ENCODE results near the gene LRRC8B. TPM values are rescaled to one million over a fixed set of nuclear protein-coding genes. Genes with fewer than 3 reads are reported as not detected.

LRRC8B gene
- total and polyA plus RNA-seq, 2 of the 13 experiments (the other 11 are each of a cell fraction or from before 2014, with no cell fraction given): 4.9 to 7.6 TPM

DNA sequence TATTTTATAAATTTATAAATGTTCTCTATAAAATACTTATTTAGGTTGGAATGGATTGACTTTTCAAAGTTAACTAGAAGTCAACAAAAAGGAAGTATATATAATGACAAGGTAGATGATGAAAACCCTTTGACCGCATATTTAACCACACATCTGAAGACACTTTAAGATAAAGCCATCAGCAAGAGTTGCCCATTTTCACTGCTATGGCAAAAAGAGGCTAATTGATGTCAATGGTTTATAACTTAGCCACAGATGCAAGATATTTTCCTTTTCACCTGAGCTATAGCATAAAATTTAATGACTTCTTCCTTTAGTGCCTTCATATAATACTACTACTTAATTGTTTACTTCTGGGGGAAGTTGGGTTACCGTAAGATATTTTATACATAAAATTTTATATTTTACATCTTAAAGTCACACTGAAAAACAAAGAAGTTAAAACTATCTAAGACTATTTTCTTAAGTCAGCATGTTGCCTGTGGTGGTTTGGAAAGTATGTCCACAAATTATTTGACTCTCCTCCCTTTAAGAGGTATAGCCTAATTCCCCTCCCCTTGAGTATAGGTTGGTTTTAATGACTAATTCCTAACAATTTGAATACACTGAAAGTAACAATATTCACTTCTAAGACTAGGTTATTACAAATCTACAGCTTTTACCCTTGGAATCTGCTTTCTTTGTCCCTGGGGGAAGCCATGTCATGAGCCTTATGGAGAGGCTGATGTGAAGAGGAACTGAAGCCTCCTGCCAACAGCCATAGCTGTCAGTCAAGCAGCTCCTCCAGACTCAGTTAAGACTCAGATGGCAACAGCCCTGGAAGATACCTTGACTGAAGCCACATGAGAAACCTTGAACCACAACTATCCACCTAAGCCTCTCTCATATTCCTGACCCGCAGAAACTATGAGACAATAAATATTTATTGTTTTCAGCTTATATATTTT lies 40.3 kb upstream of the LRRC8B start (continued):
- TF ChIP-seq, protein P1, sequence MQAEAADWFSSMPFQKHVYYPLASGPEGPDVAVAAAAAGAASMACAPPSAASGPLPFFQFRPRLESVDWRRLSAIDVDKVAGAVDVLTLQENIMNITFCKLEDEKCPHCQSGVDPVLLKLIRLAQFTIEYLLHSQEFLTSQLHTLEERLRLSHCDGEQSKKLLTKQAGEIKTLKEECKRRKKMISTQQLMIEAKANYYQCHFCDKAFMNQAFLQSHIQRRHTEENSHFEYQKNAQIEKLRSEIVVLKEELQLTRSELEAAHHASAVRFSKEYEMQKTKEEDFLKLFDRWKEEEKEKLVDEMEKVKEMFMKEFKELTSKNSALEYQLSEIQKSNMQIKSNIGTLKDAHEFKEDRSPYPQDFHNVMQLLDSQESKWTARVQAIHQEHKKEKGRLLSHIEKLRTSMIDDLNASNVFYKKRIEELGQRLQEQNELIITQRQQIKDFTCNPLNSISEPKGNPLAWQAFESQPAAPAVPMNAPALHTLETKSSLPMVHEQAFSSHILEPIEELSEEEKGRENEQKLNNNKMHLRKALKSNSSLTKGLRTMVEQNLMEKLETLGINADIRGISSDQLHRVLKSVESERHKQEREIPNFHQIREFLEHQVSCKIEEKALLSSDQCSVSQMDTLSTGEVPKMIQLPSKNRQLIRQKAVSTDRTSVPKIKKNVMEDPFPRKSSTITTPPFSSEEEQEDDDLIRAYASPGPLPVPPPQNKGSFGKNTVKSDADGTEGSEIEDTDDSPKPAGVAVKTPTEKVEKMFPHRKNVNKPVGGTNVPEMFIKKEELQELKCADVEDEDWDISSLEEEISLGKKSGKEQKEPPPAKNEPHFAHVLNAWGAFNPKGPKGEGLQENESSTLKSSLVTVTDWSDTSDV (CRISPR knock-in tag; IDR thresholded peaks at IDR 0.05): no peak
- TF ChIP-seq, protein P2, sequence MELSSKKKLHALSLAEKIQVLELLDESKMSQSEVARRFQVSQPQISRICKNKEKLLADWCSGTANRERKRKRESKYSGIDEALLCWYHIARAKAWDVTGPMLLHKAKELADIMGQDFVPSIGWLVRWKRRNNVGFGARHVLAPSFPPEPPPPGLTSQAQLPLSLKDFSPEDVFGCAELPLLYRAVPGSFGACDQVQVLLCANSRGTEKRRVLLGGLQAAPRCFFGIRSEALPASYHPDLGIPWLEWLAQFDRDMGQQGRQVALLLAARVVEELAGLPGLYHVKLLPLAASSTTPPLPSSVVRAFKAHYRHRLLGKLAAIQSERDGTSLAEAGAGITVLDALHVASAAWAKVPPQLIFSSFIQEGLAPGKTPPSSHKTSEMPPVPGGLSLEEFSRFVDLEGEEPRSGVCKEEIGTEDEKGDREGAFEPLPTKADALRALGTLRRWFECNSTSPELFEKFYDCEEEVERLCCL (CRISPR knock-in tag; IDR thresholded peaks at IDR 0.05; ENCODE audit: borderline replicate concordance): no peak

DNA sequence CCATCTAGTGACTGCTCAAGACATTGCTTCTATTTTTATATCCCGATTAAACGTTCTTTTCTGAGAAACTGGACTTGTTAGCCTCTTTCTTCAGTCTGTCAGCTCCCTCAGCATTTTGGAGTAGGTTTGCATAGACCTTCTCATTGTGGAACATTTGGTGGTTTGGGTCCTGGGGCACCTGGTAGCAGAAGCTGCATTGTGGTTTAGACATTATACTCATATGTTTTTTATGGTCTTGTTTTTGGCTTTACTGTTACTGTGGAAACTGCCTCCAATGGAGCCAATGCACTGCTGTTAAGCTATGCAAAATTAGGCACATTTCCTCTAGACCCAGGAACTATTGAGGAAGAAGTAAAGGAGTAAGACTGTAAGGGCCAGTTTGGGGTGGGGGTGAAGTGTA lies 36.7 kb upstream of the LRRC8B start:
- H4K20me1 ChIP-seq (ENCODE audit: insufficient read depth, low read length): no peaks in the 10 kb centered on the region
- in situ Hi-C loops (cut with HindIII; ENCODE audit: extremely low pct_ligation_motif_present, low pct_unique_long_range_greater_than_20kb): loop anchor here (5.0 kb wide), 1 partner anchor 109 kb away; no protein-coding TSS in a partner anchor
- FAIRE-seq: no peak
- H3K36me3 ChIP-seq (replicated peaks in 1 of 2; ENCODE audit: control insufficient read depth in 1 of 2, insufficient read depth in 2 of 2, low read length in 2 of 2): no peaks in the 10 kb centered on the region
- POLR2A ChIA-PET: no interaction called here
- H3K79me2 ChIP-seq (ENCODE audit: insufficient read depth, low read length): no peaks in the 10 kb centered on the region
- no peak overlapping the region for H3K4me2 ChIP-seq (ENCODE audit: low read depth, low read length)
- no peaks in the 10 kb centered on the region for H3K4me1 ChIP-seq (ENCODE audit: insufficient read depth, low read length)
- H3K27me3 ChIP-seq (ENCODE audit: control insufficient read depth in 1 of 2, insufficient read depth in 2 of 2, low read length in 2 of 2): no peaks in the 10 kb centered on the region; a peak in 1 of 5 replicates
- H2AFZ ChIP-seq (ENCODE audit: low read length): no peak overlapping the region
- H3K27ac ChIP-seq (ENCODE audit: extremely low read length, insufficient read depth, low read length): no peak overlapping the region
- H3K9ac ChIP-seq (ENCODE audit: insufficient read depth, low read depth, low read length): no peak overlapping the region
- no peak for ATAC-seq
- H3K9me3 ChIP-seq (ENCODE audit: low read length): no peaks in the 10 kb centered on the region
- no peak overlapping the region for H3K4me3 ChIP-seq (replicated peaks in 1 of 3; ENCODE audit: insufficient read depth in 1 of 3, low read depth in 2 of 3, low read length in 3 of 3)
- DNase-seq (ENCODE audit: low spot score): no peak
- CTCF ChIA-PET (ENCODE audit: low intra/inter-chr PET ratio, low total read pairs): no interaction called here
- intact Hi-C loops (cut with micrococcal nuclease; ENCODE audit: unreplicated experiment): no loop called here
- WGBS (ENCODE audit: low lambda C conversion rate): 0% methylated on average over 2 of the region's 2 CpGs
- no TSS peak for BruUV-seq (replicated peaks)
- TF ChIP-seq TOE1 (CRISPR knock-in tag; IDR thresholded peaks at IDR 0.05) (no peak), RBFOX2 (IDR thresholded peaks at IDR 0.05; ENCODE audit: low read depth, low read length) (no peak), MED13 (CRISPR knock-in tag; IDR thresholded peaks at IDR 0.05) (no peak), TAF15 (IDR thresholded peaks at IDR 0.05; ENCODE audit: low read depth, low read length, poor library complexity, severe bottlenecking) (no peak), ATRX (CRISPR knock-in tag; IDR thresholded peaks at IDR 0.05; ENCODE audit: borderline replicate concordance) (no peak), ZNF446 (CRISPR knock-in tag; IDR thresholded peaks at IDR 0.05) (no peak), ZNF782 (CRISPR knock-in tag; IDR thresholded peaks at IDR 0.05; ENCODE audit: borderline replicate concordance) (no peak), TEAD2 (CRISPR knock-in tag; IDR thresholded peaks at IDR 0.05) (no peak), CBFB (CRISPR knock-in tag; IDR thresholded peaks at IDR 0.05) (no peak)
